GM18907 (cell line): ENCODE results near the gene DGKE.
A peak's percentile ranks its signal among the peaks of the same experiment; 100 is the strongest.

Experiments used
- ATAC-seq: cut with Tn5 transposase; IDR thresholded peaks from one replicate; pipeline ENCODE4 v1.9.1; 2021; ENCODE audit warnings: mild to moderate bottlenecking, moderate library complexity; ENCODE audit not compliant: unreplicated experiment

The DGKE gene

DNA sequence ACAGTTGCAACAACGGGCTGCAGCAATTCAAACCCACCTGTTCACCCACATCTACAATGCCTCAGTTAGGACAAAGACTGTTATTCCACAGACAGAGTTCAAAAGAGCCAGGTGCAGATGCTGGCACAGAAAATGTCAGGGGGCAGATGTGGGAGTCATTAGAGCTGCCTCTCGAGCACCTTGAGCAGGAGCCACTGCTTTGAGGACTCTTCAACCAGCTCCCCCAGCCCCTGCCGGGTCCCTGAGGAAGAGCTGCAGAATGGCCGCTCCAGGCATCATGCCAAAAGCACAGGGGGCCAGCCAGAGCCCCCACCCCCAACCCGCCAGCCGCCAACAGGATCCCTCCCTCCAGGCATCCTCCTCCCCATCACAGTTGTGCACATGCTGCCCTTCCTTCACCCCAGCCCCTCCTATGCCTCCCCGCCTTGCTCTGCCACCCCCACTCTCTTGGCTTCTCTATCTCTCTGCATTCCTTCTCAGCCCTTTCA, 21.0 kb upstream of the DGKE start:
- no peak for ATAC-seq

- ATAC-seq = no peak
These were observed 18.2 kb upstream of the DGKE start for GRCh38 chr17:56815711-56816110.

GRCh38 chr17:56817066-56817465, 16.9 kb upstream of the DGKE start:
- ATAC-seq = no peak

DNA sequence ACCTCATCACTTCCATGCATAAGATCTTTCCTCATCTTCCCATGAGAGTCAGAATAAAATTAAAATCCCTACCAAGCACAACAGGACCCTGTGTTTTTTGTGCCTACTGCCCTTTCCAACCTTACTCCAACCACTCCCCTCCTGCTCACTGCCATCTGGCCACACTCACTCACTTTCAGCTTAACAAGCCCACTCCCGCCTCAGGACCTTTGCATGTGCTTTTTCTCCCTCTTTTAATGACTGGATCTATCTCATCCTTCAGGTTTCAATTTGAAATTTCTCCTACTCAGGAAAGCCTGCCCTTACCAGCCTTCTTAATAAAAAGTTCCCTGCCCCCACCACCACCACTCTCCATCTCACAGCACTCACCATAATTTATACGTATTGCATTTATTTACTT, 14.9 kb upstream of the DGKE start:
- no peak for ATAC-seq

DNA sequence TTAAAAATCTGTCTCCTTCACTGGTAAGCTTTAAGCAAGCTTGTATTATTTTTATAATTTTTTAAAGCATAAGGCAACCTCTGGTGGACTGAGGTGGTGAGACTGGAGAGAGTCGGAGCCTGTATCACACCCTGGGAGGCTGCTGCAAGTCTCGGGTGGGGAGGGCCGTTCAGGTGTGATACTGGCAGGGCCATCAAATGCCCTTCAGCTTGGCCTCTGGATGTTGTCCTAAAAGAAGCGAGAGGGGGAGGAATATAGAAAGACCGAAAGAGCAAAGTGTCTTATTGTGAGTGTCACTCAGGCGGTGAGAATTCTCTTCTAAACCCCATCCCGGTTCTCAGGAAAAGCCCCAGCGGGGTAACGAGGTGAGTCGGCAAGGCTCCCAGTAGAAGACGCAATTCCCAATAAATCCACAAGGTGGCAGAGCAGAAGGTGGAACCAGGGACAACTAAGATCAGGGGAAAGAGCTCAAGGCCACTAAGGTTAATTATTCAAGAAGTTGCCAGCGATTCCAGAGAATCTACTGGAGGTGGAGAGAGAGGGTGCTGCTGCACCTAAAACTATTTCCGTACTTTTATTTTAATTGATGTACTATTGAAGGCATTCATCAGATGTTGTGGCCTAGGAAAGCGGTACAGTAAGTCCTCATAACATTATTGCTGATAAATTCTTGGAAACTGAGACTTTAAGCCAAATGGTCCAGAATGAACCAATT, 14.4 kb upstream of the DGKE start:
- ATAC-seq = peak; percentile 81

GRCh38 chr17:56820207-56820606, 13.7 kb upstream of the DGKE start:
- ATAC-seq = no peak

- ATAC-seq = no peak
These were observed 12.0 kb upstream of the DGKE start for GRCh38 chr17:56821847-56822534.

DNA sequence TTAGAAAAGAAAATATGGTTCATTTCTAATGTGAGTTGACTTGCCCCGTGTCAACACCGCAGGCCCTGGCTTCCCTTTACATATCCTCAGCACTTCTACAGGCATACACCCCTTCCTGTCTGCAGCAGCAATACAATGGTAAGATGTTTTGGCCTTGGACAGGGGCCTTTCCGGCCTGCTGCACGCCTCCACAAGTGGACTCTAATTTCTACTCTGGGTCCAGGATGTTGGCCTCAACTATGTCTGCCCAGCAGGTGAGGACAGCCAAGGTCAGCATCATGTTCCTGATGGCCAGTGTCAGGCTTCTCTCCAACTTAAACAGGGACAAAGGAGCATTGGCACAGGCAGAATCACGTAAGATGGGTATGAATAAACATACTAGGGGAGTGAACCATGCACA, 11.2 kb upstream of the DGKE start:
- no peak for ATAC-seq

GRCh38 chr17:56823848-56824247, 10.1 kb upstream of the DGKE start:
- ATAC-seq = no peak

GRCh38 chr17:56824503-56824902, 9.4 kb upstream of the DGKE start:
- no peak for ATAC-seq

GRCh38 chr17:56826611-56827414, 7.1 kb upstream of the DGKE start:
- no peak for ATAC-seq

- no peak for ATAC-seq
These were observed 3.1 kb upstream of the DGKE start for GRCh38 chr17:56830726-56831368.

- no peak for ATAC-seq
These were observed 2.4 kb upstream of the DGKE start for GRCh38 chr17:56831369-56832095.

- ATAC-seq = no peak
These were observed 1.5 kb upstream of the DGKE start for GRCh38 chr17:56832446-56832845.

DNA sequence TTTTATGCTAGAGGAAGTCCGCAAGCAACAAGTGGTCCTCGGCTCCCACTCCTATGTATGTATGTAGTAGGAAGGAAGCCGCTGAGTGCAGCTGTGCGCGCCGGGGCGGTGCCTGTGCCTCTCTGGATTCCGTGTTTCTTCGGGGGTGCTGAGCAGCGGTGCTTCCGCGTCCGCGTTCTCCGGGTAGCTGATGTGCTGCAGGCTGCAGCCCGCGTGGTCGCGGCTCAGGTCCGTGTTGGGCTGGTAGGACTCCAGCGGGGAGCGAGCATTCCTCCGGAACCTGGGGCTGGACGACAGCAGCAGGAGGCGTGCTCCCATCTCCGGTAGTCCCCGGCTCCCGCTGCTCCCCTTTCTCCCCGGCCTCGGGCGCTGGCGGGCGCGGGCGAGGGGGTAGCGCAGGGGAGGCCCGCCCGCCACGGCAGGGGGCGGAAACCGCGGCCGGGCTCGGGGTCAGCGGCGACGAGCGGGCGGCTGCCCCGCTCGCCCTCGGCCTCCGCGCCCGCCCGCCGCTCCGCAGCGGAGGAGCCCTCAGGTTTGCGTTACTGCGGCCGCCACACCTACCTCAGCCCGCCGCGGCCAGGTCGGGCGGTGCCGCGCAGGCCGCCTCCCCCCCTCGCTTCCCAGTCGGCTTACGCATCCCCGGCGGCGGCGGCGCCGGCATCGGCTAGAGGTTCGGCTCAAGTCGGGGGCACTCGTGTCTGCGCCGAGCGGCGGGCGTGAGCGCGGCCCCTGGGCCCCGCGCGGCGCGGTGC, 718 bp upstream of the DGKE start:
- peak; percentile 60 for ATAC-seq

- ATAC-seq = peak; percentile 30
These were observed 671 bp downstream of the DGKE start for GRCh38 chr17:56834380-56835263.

DNA sequence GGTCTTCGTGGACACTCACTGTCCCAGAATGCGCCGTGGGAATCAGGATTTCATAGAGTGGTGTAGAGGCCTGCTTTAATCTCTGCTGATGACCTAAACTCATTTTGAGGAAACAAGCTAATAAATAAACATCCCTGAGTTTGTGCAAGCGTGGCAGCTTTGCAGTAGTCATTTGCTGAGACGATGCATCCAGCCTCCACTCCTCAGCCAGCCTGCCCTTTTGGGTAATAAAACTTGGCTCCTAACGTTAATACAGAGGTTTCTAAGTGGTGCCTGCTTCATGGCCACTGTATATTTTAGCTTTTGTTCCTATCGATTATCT, 1.3 kb downstream of the DGKE start:
- ATAC-seq = no peak

DNA sequence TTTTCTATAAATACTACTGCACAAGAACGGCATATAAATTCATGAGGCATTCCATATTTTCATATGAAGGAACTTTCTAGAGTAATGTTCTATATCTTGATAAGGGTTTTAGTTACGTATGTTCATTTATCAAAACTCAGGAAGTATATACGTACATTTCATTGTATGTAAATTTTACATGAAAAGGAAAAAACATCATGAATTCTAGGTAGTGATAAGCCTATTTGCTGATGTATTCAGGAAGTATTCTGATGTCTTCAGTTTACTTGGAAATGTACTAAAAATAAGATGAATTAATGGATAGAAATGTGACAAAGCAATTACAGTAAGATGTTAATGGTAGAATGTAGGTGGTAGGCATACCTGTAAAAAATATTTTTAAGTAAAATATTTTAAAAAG, 4.7 kb downstream of the DGKE start:
- ATAC-seq = no peak

DNA sequence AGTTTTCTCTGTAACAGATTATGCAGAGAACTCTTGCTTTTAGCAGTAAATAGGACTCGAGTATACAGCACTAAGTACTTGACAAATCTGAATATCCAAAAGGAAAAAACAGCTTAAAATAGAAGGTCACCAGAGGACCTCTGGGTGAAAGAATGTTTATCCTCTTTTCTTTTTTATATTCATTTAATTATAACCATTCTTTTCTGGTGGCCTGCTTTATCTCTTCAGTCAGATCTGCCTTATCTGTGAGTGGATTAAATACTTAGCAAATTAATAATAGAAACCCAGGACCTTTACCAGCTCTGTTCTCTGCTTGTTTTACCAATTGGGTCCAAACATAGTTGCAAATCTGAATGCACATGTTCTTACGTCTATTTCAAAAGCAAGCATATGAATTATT, 8.6 kb downstream of the DGKE start:
- no peak for ATAC-seq
